HEK293 (cell line): ENCODE data around the gene MPPE1.
A peak's percentile ranks its signal among the peaks of the same experiment; 100 is the strongest.
"Not testable (repeated sequence)": the region's sequence is repeated elsewhere in the genome, so short reads cannot be mapped to it uniquely, and the experiment has no call there.

Source experiments
- CTCF ChIA-PET: fragments of 350-600 bp; formaldehyde crosslinking; extraction: SDS; loops from one replicate; lab custom pipeline; 2021; ENCODE audit warnings: antibody characterized with exemption; lab: Yijun Ruan, JAX
- POLR2A ChIA-PET: fragments of 300-600 bp; formaldehyde crosslinking; extraction: SDS; loops from one replicate; lab custom pipeline; 2020; ENCODE audit warnings: antibody characterized with exemption, inconsistent platforms; lab: Yijun Ruan, JAX
- H3K27ac ChIP-seq: fragments of 200-500 bp; sonication (Bioruptor generic); 2 replicates; pipeline ENCODE4 v1.5.1; 2014; ENCODE audit warnings: low read depth, low read length, control low read depth, inconsistent platforms; ENCODE audit errors: extremely low read depth
- H3K36me3 ChIP-seq, 2 experiments: fragments of 200-500 bp in 1 of 2; sonication (Bioruptor generic) in 1 of 2; 1 replicate in 1 of 2; 2 replicates in 1 of 2; pipeline ENCODE4 v1.5.1; 2014 to 2017; ENCODE audit warnings: inconsistent platforms in 2 of 2, low read length in 2 of 2; ENCODE audit not compliant: control insufficient read depth in 2 of 2, insufficient read depth in 1 of 2
- H3K4me1 ChIP-seq: fragments of 200-500 bp; sonication (Bioruptor generic); 2 replicates; pipeline ENCODE4 v1.5.1; 2014; ENCODE audit warnings: mild to moderate bottlenecking, low read length, inconsistent platforms; ENCODE audit not compliant: control insufficient read depth, insufficient read depth
- H3K4me3 ChIP-seq: 2 replicates; pipeline ENCODE4 v1.5.1; 2011; ENCODE audit warnings: low read depth, mild to moderate bottlenecking, control low read depth, low read length, moderate library complexity
- H3K9me3 ChIP-seq: fragments of 200-500 bp; sonication (Bioruptor generic); 2 replicates; pipeline ENCODE4 v1.5.1; 2014; ENCODE audit warnings: low read depth, low read length, inconsistent platforms; ENCODE audit not compliant: control insufficient read depth, insufficient read depth
- BCL11B ChIP-seq: fragments of 450-650 bp; formaldehyde crosslinking; IDR thresholded peaks from 2 replicates; pipeline ENCODE4 v1.5.1; 2016; ENCODE audit warnings: low read depth, missing biosample characterization, missing genetic modification characterization
- CTCF ChIP-seq: fragments of 450-650 bp; formaldehyde crosslinking; IDR thresholded peaks from 2 replicates; pipeline ENCODE4 v1.5.1; 2016; ENCODE audit warnings: missing biosample characterization, missing genetic modification characterization
- GLIS2 ChIP-seq: fragments of 450-650 bp; formaldehyde crosslinking; IDR thresholded peaks from 2 replicates; pipeline ENCODE4 v1.5.1; 2016; ENCODE audit warnings: missing biosample characterization, missing genetic modification characterization
- OVOL3 ChIP-seq: fragments of 450-650 bp; formaldehyde crosslinking; IDR thresholded peaks from 2 replicates; pipeline ENCODE4 v1.5.1; 2016; ENCODE audit warnings: missing biosample characterization, missing genetic modification characterization
- TCF7L2 ChIP-seq: IDR thresholded peaks from 2 replicates; pipeline ENCODE4 v1.6.1; 2011; ENCODE audit warnings: low read depth, mild to moderate bottlenecking, inconsistent platforms, low read length, moderate library complexity, borderline replicate concordance
- ZBTB20 ChIP-seq: fragments of 450-650 bp; formaldehyde crosslinking; IDR thresholded peaks from 2 replicates; pipeline ENCODE4 v1.5.1; 2016; ENCODE audit warnings: missing biosample characterization, missing genetic modification characterization
- ZFP3 ChIP-seq: fragments of 450-650 bp; formaldehyde crosslinking; IDR thresholded peaks from 2 replicates; pipeline ENCODE4 v1.5.1; 2016; ENCODE audit warnings: low read depth, missing biosample characterization, missing genetic modification characterization
- ZNF350 ChIP-seq: fragments of 450-650 bp; formaldehyde crosslinking; IDR thresholded peaks from 2 replicates; pipeline ENCODE4 v1.5.0; 2017; ENCODE audit warnings: missing biosample characterization, mild to moderate bottlenecking, missing genetic modification characterization
- ZNF398 ChIP-seq: fragments of 450-650 bp; formaldehyde crosslinking; IDR thresholded peaks from 2 replicates; pipeline ENCODE4 v1.5.1; 2017; ENCODE audit warnings: missing biosample characterization, missing genetic modification characterization
- ZNF426 ChIP-seq: fragments of 450-650 bp; formaldehyde crosslinking; IDR thresholded peaks from 2 replicates; pipeline ENCODE4 v1.5.1; 2017; ENCODE audit warnings: missing biosample characterization, missing genetic modification characterization, mild to moderate bottlenecking, inconsistent platforms, moderate library complexity
- ZNF560 ChIP-seq: fragments of 450-650 bp; formaldehyde crosslinking; IDR thresholded peaks from 2 replicates; pipeline ENCODE4 v1.5.1; 2017; ENCODE audit warnings: missing biosample characterization, missing genetic modification characterization, borderline replicate concordance
- ZNF670 ChIP-seq: fragments of 450-650 bp; formaldehyde crosslinking; IDR thresholded peaks from 2 replicates; pipeline ENCODE4 v1.5.1; 2016; ENCODE audit warnings: missing biosample characterization, missing genetic modification characterization, low read depth
- ZNF692 ChIP-seq: fragments of 450-650 bp; formaldehyde crosslinking; IDR thresholded peaks from 2 replicates; pipeline ENCODE4 v1.5.1; 2016; ENCODE audit warnings: missing biosample characterization, missing genetic modification characterization
- ZNF776 ChIP-seq: fragments of 450-650 bp; formaldehyde crosslinking; IDR thresholded peaks from 2 replicates; pipeline ENCODE4 v1.5.0; 2017; ENCODE audit warnings: missing biosample characterization, missing genetic modification characterization, borderline replicate concordance
- ZNF777 ChIP-seq: fragments of 450-650 bp; formaldehyde crosslinking; IDR thresholded peaks from 2 replicates; pipeline ENCODE4 v1.5.1; 2017; ENCODE audit warnings: missing biosample characterization, missing genetic modification characterization, borderline replicate concordance

MPPE1 gene

GRCh38 chr18:11919522-11919921 lies 11.4 kb upstream of the MPPE1 start:
- H3K27ac ChIP-seq, H3K9me3 ChIP-seq, H3K36me3 ChIP-seq, POLR2A ChIA-PET, H3K4me1 ChIP-seq, H3K4me3 ChIP-seq: not testable (repeated sequence)
- CTCF ChIA-PET = interaction anchor here (0.6 to 1.2 kb wide), 2 partner anchors 17 to 19 kb away, joined by 3 to 6 read pairs; no protein-coding TSS in a partner anchor

GRCh38 chr18:11916880-11917279 lies 8.8 kb upstream of the MPPE1 start:
- H3K4me1 ChIP-seq, CTCF ChIA-PET, POLR2A ChIA-PET: not testable (repeated sequence)

GRCh38 chr18:11909591-11910026 lies 1.5 kb upstream of the MPPE1 start:
- no peak overlapping the region for H3K4me3 ChIP-seq
- 0 out of 2 replicates have a peak, but pooled peaks cover 4% of the 10 kb centered on the region for H3K4me1 ChIP-seq
- no peaks in the 10 kb centered on the region for H3K9me3 ChIP-seq
- ChIA-PET CTCF (interaction anchor here (0.5 to 0.9 kb wide), 6 partner anchors 9 to 254 kb away, joined by 3 to 6 read pairs (median 3); partner anchors contain the start of gene GNAL), POLR2A (interaction anchor here (1.5 to 1.9 kb wide), 2 partner anchors 12 to 72 kb away, joined by 7 to 8 read pairs; partner anchors contain the start of gene IMPA2)
- peaks cover 5 to 10% of the 10 kb centered on the region in 2 experiments; a peak in 2 of 3 replicates for H3K36me3 ChIP-seq
- no peak overlapping the region for H3K27ac ChIP-seq
- TF ChIP-seq ZNF670 (tag by site-specific recombination) (no peak), ZNF560 (tag by site-specific recombination) (no peak)

More at GRCh38 chr18:11916880-11917279, 8.8 kb upstream of the MPPE1 start:
- H3K9me3 ChIP-seq, H3K36me3 ChIP-seq, H3K27ac ChIP-seq, H3K4me3 ChIP-seq: not testable (repeated sequence)

GRCh38 chr18:11909061-11909455 lies 941 bp upstream of the MPPE1 start:
- H3K36me3 ChIP-seq = peaks cover 6 to 10% of the 10 kb centered on the region in 2 experiments; a peak in 2 of 3 replicates
- H3K4me1 ChIP-seq = 0 out of 2 replicates have a peak, but pooled peaks cover 4% of the 10 kb centered on the region
- H3K9me3 ChIP-seq = no peaks in the 10 kb centered on the region
- POLR2A ChIA-PET = interaction anchor here (1.0 to 1.9 kb wide), 4 partner anchors 12 to 220 kb away, joined by 3 to 8 read pairs (median 6); partner anchors contain the start of genes GNAL and IMPA2
- H3K27ac ChIP-seq = peak overlapping the region; percentile 96
- peak overlapping the region; percentile 73 for H3K4me3 ChIP-seq
- CTCF ChIA-PET = interaction anchor here (0.5 to 1.0 kb wide), 7 partner anchors 9 to 254 kb away, joined by 3 to 6 read pairs (median 3); no protein-coding TSS in a partner anchor
- no peak for TF ChIP-seq ZNF777 (tag by site-specific recombination)
- no peak for TF ChIP-seq BCL11B (tag by site-specific recombination)
- no peak for TF ChIP-seq OVOL3 (tag by site-specific recombination)
- TF ChIP-seq GLIS2 (tag by site-specific recombination) = peak; percentile 37; the same call in 1 of the 2 replicates
- TF ChIP-seq ZNF350 (tag by site-specific recombination) = no peak
- TF ChIP-seq ZNF398 (tag by site-specific recombination) = no peak
- no peak for TF ChIP-seq ZNF776
- 0 out of 2 replicates have a peak, but pooled peaks have one; percentile 82 for TF ChIP-seq ZNF692 (tag by site-specific recombination)
- TF ChIP-seq ZFP3 = no peak
- no peak for TF ChIP-seq TCF7L2
- peak; percentile 36 for TF ChIP-seq ZBTB20 (tag by site-specific recombination)
- no peak for TF ChIP-seq ZNF426
- no peak for TF ChIP-seq CTCF (tag by site-specific recombination)
